HepG2 (cell line): Measurements from ENCODE around the gene SEC14L5.

Experiments
- ETV5 ChIP-seq: IDR thresholded peaks from 2 replicates; pipeline ENCODE4 v1.6.1; 2018; ENCODE audit warnings: missing biosample characterization, missing genetic modification reagents, inconsistent platforms, borderline replicate concordance
- EZH2 ChIP-seq: conservative IDR thresholded peaks from 2 replicates; pipeline ENCODE4 v1.6.1; 2012; ENCODE audit warnings: mild to moderate bottlenecking, low read depth, low read length, moderate library complexity
- HDAC2 ChIP-seq: sonication (generic); formaldehyde crosslinking; IDR thresholded peaks from 2 replicates; pipeline ENCODE4 v1.4.0; 2020; ENCODE audit warnings: missing genetic modification reagents
- HIVEP1 ChIP-seq: sonication (generic); formaldehyde crosslinking; IDR thresholded peaks from 2 replicates; pipeline ENCODE4 v1.4.0; 2020; ENCODE audit warnings: mild to moderate bottlenecking, missing genetic modification reagents
- HOXA7 ChIP-seq: sonication (generic); formaldehyde crosslinking; IDR thresholded peaks from 2 replicates; pipeline ENCODE4 v1.8.1; 2022; ENCODE audit warnings: mild to moderate bottlenecking, missing genetic modification reagents, moderate library complexity
- NBN ChIP-seq: fragments of 450-650 bp; conservative IDR thresholded peaks from 2 replicates; pipeline ENCODE4 v1.6.1; 2017
- TF ChIP-seq, protein P1 (sequence below): sonication (generic); formaldehyde crosslinking; IDR thresholded peaks from 2 replicates; pipeline ENCODE4 v1.5.0; 2020; ENCODE audit warnings: mild to moderate bottlenecking, missing genetic modification reagents, moderate library complexity
- TF ChIP-seq, protein P2 (sequence below): sonication (generic); formaldehyde crosslinking; IDR thresholded peaks from 2 replicates; pipeline ENCODE4 v1.4.0; 2020; ENCODE audit warnings: missing genetic modification reagents, mild to moderate bottlenecking, borderline replicate concordance
- TF ChIP-seq, protein P3 (sequence below): sonication (generic); formaldehyde crosslinking; IDR thresholded peaks from 2 replicates; pipeline ENCODE4 v1.4.0; 2020; ENCODE audit warnings: missing genetic modification reagents, mild to moderate bottlenecking, borderline replicate concordance

DNA sequence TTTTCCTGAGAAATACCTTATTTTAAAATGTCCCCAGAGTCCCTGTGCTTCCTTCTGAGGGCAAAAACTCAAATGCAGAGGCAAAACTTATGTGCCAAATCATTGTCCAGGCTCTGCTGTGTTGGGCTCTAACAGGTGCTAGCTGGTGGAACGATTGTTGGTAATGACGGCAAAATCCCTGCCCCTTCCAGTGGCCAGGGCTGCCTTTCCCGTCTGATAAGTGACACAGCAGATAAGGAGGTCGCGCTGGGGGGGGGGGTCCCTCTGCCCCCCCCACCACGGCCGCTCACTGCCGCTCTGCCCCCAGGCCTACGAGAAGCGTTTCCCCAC lies 29.1 kb downstream of the SEC14L5 start:
- TF ChIP-seq, protein P1, sequence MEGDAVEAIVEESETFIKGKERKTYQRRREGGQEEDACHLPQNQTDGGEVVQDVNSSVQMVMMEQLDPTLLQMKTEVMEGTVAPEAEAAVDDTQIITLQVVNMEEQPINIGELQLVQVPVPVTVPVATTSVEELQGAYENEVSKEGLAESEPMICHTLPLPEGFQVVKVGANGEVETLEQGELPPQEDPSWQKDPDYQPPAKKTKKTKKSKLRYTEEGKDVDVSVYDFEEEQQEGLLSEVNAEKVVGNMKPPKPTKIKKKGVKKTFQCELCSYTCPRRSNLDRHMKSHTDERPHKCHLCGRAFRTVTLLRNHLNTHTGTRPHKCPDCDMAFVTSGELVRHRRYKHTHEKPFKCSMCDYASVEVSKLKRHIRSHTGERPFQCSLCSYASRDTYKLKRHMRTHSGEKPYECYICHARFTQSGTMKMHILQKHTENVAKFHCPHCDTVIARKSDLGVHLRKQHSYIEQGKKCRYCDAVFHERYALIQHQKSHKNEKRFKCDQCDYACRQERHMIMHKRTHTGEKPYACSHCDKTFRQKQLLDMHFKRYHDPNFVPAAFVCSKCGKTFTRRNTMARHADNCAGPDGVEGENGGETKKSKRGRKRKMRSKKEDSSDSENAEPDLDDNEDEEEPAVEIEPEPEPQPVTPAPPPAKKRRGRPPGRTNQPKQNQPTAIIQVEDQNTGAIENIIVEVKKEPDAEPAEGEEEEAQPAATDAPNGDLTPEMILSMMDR = no peak
- TF ChIP-seq, protein P2, sequence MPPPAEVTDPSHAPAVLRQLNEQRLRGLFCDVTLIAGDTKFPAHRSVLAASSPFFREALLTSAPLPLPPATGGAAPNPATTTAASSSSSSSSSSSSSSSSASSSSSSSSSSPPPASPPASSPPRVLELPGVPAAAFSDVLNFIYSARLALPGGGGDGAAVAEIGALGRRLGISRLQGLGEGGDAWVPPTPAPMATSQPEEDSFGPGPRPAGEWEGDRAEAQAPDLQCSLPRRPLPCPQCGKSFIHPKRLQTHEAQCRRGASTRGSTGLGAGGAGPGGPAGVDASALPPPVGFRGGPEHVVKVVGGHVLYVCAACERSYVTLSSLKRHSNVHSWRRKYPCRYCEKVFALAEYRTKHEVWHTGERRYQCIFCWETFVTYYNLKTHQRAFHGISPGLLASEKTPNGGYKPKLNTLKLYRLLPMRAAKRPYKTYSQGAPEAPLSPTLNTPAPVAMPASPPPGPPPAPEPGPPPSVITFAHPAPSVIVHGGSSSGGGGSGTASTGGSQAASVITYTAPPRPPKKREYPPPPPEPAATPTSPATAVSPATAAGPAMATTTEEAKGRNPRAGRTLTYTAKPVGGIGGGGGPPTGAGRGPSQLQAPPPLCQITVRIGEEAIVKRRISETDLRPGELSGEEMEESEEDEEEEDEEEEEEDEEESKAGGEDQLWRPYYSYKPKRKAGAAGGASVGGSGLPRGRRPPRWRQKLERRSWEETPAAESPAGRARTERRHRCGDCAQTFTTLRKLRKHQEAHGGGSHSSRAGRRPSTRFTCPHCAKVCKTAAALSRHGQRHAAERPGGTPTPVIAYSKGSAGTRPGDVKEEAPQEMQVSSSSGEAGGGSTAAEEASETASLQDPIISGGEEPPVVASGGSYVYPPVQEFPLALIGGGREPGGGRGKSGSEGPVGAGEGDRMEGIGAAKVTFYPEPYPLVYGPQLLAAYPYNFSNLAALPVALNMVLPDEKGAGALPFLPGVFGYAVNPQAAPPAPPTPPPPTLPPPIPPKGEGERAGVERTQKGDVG (CRISPR knock-in tag) = no peak
- TF ChIP-seq HOXA7 = no peak
- TF ChIP-seq HDAC2 (CRISPR knock-in tag) = no peak
- peak; percentile 27; the same call in 1 of the 2 replicates for TF ChIP-seq EZH2
- no peak for TF ChIP-seq ETV5
- TF ChIP-seq HIVEP1 (CRISPR knock-in tag) = no peak
- TF ChIP-seq, protein P3, sequence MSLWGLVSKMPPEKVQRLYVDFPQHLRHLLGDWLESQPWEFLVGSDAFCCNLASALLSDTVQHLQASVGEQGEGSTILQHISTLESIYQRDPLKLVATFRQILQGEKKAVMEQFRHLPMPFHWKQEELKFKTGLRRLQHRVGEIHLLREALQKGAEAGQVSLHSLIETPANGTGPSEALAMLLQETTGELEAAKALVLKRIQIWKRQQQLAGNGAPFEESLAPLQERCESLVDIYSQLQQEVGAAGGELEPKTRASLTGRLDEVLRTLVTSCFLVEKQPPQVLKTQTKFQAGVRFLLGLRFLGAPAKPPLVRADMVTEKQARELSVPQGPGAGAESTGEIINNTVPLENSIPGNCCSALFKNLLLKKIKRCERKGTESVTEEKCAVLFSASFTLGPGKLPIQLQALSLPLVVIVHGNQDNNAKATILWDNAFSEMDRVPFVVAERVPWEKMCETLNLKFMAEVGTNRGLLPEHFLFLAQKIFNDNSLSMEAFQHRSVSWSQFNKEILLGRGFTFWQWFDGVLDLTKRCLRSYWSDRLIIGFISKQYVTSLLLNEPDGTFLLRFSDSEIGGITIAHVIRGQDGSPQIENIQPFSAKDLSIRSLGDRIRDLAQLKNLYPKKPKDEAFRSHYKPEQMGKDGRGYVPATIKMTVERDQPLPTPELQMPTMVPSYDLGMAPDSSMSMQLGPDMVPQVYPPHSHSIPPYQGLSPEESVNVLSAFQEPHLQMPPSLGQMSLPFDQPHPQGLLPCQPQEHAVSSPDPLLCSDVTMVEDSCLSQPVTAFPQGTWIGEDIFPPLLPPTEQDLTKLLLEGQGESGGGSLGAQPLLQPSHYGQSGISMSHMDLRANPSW = no peak
- no peak for TF ChIP-seq NBN
